GM18505 (cell line): ENCODE data around the gene JRKL.
"Not testable (repeated sequence)": the region's sequence is repeated elsewhere in the genome, so short reads cannot be mapped to it uniquely, and the experiment has no call there.

Experiments used
- ATAC-seq: cut with Tn5 transposase; IDR thresholded peaks from one replicate; pipeline ENCODE4 v1.9.1; 2021; ENCODE audit not compliant: unreplicated experiment
- POLR2A ChIP-seq: IDR thresholded peaks from 4 replicates; pipeline ENCODE4 v1.6.1; 2011; ENCODE audit warnings: borderline replicate concordance; ENCODE audit not compliant: insufficient read depth, insufficient read length; ENCODE audit errors: extremely low read depth

Gene JRKL

DNA sequence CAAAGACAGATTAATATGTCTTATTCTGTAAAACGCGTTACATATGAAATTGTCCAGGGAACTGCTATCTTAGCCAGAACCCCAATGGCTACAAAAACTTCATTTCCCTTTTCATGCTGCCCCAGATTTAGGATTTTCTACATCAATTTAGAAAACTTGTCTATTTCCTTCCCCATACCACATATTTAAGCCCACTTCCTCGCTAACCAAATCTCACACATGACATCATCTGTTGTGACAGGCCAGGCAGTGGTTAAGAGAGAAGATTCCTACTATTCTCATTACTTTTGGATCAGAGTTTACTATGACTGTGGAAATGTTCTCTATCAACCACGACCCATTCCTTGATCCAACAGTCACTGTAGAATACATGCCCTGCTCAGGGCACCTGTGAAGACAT, 16.0 kb upstream of the JRKL start:
- no peak for TF ChIP-seq POLR2A
- no peak for ATAC-seq

- no peak for TF ChIP-seq POLR2A
- ATAC-seq, result no peak
Observed at GRCh38 chr11:96376796-96377195, 13.0 kb upstream of the JRKL start.

DNA sequence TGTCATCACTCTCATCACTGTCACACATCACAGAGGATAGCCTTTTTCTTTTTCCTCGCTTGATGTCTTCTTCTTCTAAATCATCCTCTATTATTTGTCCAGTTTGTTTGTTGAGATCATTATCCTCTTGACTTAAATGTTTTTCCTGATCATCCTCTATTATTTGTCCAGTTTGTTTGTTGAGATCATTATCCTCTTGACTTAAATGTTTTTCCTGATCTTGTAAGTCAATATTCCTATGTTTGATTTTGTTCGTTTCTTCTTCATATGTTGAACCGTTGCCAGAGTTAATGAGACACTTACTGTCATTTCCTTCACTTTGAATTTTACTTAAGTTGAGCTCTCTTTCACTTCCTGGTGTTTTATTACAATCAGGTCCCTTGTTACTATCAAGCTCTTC, 5.7 kb upstream of the JRKL start:
- no peak for TF ChIP-seq POLR2A
- ATAC-seq, result no peak

GRCh38 chr11:96385187-96385586, 4.6 kb upstream of the JRKL start:
- TF ChIP-seq POLR2A, result no peak
- no peak for ATAC-seq

GRCh38 chr11:96388891-96389719, 708 bp upstream of the JRKL start:
- ATAC-seq, result peak; percentile 53
- no peak for TF ChIP-seq POLR2A

GRCh38 chr11:96390488-96390792, 627 bp downstream of the JRKL start:
- TF ChIP-seq POLR2A, result no peak
- peak; percentile 2 for ATAC-seq

DNA sequence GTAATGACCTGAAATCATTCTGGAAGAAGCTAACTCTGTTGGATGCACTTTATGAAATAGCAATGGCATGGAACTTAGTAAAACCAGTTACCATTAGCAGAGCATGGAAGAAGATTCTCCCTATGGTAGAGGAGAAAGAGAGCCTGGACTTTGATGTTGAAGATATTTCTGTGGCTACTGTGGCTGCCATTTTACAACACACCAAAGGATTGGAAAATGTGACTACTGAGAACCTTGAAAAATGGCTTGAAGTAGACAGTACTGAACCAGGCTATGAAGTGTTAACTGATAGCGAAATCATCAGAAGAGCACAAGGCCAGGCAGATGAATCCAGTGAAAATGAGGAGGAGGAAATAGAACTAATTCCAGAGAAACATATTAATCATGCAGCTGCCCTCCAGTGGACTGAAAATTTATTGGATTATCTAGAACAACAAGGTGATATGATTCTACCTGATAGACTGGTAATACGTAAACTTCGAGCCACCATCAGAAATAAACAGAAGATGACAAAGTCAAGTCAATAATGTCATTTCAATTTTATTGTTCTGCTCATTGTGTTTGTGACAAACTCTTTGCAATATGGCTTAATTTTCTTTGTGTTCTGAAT, 2.0 kb downstream of the JRKL start:
- TF ChIP-seq POLR2A, result no peak
- no peak for ATAC-seq

- ATAC-seq, result no peak
- no peak for TF ChIP-seq POLR2A
Observed at GRCh38 chr11:96393753-96394348, 4.0 kb downstream of the JRKL start.

- ATAC-seq, result no peak
- no peak for TF ChIP-seq POLR2A
Observed at GRCh38 chr11:96394773-96395172, 5.0 kb downstream of the JRKL start.

- no peak for ATAC-seq
Observed at GRCh38 chr11:96396637-96397036, 6.8 kb downstream of the JRKL start.

DNA sequence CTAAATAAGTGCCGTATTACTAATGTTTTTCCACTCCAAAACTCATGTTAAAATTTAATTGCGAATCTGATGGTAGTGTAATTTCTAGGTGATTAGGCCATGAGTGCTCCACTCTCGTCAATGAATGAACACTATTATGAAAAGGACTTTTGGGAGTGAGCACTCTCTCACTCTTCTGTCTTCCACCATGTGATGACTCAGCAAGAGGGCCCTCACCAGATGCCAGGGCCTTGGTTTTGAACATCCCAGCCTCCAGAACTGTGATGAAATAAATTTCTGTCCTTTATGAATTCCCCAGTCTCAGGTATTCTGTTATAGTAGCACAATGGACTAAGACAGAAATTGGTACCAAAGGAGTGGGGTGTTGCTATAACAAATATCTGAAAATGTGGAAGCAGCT, 8.1 kb downstream of the JRKL start:
- no peak for TF ChIP-seq POLR2A
- no peak for ATAC-seq

More at GRCh38 chr11:96396637-96397036, 6.8 kb downstream of the JRKL start:
- no peak for TF ChIP-seq POLR2A

DNA sequence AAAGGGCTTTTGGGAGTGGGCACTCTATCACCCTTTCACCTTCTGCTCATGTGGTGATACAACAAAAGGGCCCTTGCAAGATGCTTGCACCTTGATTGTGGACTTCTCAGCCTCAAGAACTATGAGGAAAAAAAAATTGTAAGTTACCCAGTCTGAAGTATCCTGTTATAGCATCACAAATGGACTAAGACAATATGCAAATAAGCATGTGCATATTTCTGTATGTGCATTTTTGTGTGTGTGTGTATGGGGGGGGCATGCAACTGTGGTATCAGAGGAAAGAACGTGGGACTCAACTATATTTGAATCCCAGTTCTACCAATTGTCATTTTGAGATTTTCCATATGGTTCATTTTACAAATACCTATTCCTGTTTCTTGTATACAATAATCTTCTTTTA, 10.9 kb downstream of the JRKL start:
- ATAC-seq, result no peak
- TF ChIP-seq POLR2A, result no peak

DNA sequence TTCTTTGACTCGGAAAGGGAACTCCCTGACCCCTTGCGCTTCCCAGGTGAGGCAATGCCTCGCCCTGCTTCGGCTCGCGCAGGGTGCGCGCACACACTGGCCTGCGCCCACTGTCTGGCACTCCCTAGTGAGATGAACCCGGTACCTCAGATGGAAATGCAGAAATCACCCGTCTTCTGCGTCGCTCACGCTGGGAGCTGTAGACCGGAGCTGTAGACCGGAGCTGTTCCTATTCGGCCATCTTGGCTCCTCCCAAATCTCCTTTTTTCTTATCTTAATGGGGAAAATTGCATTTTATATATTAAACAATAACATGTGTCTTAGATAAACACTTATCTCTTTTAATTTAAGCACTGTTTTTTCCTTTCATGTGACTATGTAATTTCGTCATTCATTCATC, 21.6 kb downstream of the JRKL start:
- not testable (repeated sequence) for ATAC-seq

DNA sequence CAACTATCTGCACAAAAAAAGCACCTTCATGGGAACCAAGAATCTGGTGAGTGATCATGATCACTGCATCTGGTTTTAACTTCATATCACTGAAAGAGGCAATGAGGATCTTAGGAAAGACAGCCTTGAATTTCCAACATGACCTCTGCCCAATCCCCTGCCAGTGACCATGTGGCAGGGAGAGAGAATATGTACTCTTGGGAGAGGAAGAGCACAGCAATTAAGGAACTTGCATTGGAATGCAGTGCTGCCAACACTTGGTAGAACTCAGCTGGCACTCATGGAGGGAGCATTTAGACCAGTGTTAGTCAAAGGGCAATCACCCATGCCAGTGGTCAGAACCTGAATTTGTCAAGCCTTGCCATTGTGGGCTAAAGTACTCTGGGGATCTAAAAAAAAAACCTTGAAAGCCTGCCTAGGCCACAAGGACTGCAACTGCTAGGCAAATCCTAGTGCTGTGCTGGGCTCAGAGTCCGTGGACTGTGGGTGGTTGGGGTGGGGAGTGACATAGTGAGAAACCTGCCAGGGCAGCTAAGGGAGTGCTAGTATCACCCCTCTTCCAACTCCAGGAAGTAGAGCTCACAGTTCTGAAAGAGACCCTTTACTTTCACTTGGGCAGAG, 23.1 kb downstream of the JRKL start:
- ATAC-seq, result no peak
- TF ChIP-seq POLR2A, result no peak
